ENCODE measurements around the gene NINJ2.

Gene NINJ2

DNA sequence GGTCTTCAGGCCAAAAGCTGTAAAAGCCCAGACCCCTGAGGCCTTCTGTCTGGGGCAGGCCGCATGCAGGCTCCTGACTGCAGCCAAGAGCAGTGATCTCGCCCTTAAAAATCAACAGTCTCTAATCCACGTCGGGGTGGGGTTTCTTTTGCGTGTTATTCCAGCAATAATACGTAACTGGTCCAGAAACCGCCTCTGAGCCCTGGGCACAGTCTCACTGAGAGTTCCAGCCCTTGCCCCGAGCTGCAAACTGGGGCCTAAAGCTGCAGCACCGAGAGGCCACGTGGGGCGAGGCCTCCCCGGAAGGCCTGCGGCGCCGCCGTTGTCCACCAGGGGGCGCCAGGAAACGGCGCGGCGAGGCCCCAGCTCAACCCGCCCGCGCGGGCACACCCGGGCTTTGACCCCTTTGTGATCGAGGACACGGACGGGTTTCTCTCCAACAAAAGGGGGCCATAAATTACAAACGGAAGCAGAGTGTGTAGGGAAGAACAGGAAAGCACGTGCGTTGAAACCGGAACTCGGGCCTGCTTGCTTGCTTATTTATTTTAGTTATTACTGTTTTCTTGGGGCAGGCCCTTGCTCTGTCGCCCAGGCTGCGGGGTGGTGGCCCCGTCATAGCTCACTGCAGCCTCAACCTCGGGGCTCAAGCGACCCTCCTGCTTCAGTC, 87.2 kb downstream of the NINJ2 start:
- POLR2A ChIA-PET, result interaction anchor here (0.7 to 1.6 kb wide), 2 partner anchors 34 to 184 kb away, joined by 3 to 4 read pairs; no protein-coding TSS in a partner anchor
- TF ChIP-seq, protein P1, sequence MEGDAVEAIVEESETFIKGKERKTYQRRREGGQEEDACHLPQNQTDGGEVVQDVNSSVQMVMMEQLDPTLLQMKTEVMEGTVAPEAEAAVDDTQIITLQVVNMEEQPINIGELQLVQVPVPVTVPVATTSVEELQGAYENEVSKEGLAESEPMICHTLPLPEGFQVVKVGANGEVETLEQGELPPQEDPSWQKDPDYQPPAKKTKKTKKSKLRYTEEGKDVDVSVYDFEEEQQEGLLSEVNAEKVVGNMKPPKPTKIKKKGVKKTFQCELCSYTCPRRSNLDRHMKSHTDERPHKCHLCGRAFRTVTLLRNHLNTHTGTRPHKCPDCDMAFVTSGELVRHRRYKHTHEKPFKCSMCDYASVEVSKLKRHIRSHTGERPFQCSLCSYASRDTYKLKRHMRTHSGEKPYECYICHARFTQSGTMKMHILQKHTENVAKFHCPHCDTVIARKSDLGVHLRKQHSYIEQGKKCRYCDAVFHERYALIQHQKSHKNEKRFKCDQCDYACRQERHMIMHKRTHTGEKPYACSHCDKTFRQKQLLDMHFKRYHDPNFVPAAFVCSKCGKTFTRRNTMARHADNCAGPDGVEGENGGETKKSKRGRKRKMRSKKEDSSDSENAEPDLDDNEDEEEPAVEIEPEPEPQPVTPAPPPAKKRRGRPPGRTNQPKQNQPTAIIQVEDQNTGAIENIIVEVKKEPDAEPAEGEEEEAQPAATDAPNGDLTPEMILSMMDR (IDR thresholded peaks at IDR 0.05; ENCODE audit: control extremely low read depth, extremely low read depth, low read depth, missing control alignments), result peak; percentile 96
- CTCF ChIA-PET, result interaction anchor here (0.6 to 4.7 kb wide), 64 partner anchors 8 to 1016 kb away, joined by 3 to 49 read pairs (median 4); partner anchors contain the start of genes RAD52 and WNK1
- DNase-seq (ENCODE audit: extremely low spot score), result peak; percentile 93

DNA sequence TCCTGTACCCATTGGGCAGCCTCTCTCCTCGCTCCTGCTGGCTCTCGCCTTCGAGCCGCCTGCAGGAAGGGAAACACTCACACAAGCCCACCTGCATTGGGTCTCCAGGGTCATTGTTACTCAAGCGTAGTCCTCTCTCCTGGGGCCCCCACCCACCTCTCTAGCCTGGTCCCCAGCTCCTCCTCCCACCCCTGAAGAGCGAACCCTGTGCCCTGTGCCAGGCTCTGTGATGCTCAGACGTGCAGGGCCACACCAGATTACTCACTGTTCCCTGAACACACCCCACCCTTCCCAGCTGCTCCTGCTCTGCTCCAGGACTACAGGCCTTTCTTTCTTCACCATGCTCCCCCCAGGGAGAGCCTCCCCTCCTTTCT, 88.1 kb downstream of the NINJ2 start:
- CTCF ChIA-PET, result interaction anchor here (0.7 to 4.7 kb wide), 37 partner anchors 9 to 1009 kb away, joined by 3 to 49 read pairs (median 5); partner anchors contain the start of genes RAD52 and WNK1
- POLR2A ChIA-PET, result no interaction called here
- no peak for DNase-seq (ENCODE audit: extremely low spot score)
- TF ChIP-seq, protein P1 (IDR thresholded peaks at IDR 0.05; ENCODE audit: control extremely low read depth, extremely low read depth, low read depth, missing control alignments), result no peak

DNA sequence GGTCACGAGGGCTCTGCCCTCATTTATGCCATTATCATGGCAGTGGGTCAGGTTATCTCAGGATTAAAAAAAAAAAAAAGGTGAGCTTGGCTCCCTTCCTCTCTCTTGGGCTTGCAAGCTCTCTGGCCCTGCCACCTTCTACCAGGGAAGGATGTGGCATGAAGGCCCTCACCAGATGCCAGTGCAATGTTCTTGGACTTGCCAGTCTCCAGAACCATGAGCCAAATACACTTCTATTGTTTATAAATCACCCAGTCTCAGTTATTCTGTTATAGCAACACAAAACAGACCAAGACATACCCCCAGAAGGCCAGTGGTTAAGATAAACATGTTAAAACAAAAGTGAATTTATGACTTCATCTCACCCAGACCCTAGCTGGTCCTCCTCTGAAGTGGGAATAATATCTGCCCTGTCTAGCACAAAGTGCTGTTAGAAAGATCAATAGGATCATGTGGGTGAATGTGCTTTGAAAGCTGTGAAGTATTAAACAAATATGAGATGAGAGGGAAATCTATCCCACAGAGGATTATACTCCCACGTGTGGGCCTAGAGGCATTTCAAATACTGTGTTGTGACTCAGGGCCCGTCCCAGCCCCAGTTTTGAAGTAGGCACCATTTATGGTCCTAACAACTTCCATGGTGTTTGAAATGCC, 88.6 kb downstream of the NINJ2 start:
- no peak for DNase-seq (ENCODE audit: extremely low spot score)
- TF ChIP-seq, protein P1 (IDR thresholded peaks at IDR 0.05; ENCODE audit: control extremely low read depth, extremely low read depth, low read depth, missing control alignments), result no peak
- CTCF ChIA-PET, result interaction anchor here (1.0 to 4.7 kb wide), 16 partner anchors 18 to 543 kb away, joined by 3 to 49 read pairs (median 10); partner anchors contain the start of genes RAD52 and WNK1
- POLR2A ChIA-PET, result no interaction called here

DNA sequence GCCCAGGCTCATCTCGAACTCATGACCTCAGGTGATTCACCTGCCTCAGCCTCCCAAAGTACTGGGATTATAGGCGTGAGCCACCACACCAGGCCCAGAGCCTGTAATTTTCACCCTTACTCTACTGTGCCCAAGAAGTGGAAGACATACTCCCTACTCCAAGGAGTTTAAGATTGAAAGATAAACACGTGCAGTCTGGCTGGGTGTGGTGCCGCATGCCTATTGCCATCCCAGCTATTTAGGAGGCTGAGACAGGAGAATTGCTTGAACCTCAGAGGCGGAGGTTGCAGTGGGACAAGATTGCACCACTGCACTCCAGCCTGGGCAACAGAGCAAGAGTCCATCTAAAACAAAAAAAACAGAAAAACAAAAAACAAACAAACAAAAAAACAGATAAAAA, 90.0 kb downstream of the NINJ2 start:
- no peak for DNase-seq (ENCODE audit: extremely low spot score)
- TF ChIP-seq, protein P1 (IDR thresholded peaks at IDR 0.05; ENCODE audit: control extremely low read depth, extremely low read depth, low read depth, missing control alignments), result no peak
- POLR2A ChIA-PET, result interaction anchor here (0.6 kb wide), 1 partner anchor 494 kb away, joined by 7 read pairs; no protein-coding TSS in a partner anchor
- CTCF ChIA-PET, result interaction anchor here (1.1 to 6.3 kb wide), 3 partner anchors 51 to 242 kb away, joined by 4 to 48 read pairs (median 23); partner anchors contain the start of gene WNK1

DNA sequence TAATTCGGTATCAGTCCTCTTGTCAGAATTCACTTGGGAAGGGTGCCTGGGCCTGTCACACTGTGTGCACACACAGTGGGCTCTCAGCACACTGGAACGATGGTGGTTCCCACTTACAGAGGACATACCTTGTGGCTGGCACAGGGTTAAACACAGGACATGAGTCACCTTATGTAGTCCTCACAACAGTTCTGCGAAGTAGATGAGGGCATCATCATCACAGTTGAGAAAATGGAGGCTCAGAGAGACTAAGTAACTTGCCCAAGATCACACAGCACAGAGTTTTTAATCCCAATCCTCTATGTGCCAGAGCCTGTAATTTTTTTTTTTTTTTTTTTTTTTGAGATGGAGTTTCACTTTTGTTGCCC, 90.7 kb downstream of the NINJ2 start:
- CTCF ChIA-PET, result interaction anchor here (1.1 to 6.3 kb wide), 7 partner anchors 52 to 530 kb away, joined by 3 to 48 read pairs (median 4); partner anchors contain the start of gene WNK1
- POLR2A ChIA-PET, result no interaction called here
- no peak for DNase-seq (ENCODE audit: extremely low spot score)
- TF ChIP-seq, protein P1 (IDR thresholded peaks at IDR 0.05; ENCODE audit: control extremely low read depth, extremely low read depth, low read depth, missing control alignments), result no peak

DNA sequence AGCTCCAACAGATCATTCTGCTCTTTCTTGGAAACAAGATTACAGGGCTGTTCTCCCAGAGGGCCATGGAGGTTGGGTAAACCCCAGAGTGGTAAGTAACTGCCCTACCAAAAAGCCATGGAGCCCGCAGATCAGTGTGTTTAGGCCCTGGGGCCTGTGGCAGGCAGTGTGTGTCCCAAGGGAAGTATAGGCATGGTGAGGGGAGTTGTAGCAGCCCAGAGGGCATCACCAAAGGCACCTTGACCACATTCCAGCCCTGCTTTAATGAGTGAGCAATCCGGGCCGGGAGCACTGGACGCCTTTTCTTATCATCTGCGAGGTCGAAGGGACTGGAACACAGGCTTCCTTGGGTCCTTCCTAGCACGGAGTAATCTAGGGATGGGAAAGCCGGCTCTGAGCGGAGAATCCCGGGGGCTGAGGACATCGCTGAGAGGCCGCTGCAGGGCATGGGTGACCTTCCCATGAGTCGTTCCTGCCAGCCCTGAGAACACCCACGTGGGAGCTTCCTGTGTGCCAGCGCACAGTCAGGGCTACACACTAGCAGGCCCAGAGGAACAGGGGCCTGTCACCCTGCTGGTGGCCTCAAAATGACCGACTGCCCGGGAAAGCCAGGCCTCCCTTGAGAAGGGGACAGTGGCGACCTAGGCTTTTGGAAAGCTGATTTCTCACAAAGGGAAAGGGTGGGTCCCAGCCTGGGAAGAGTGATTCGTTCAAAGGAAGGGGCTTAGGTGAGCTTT, 91.3 kb downstream of the NINJ2 start:
- no peak for DNase-seq (ENCODE audit: extremely low spot score)
- TF ChIP-seq, protein P1 (IDR thresholded peaks at IDR 0.05; ENCODE audit: control extremely low read depth, extremely low read depth, low read depth, missing control alignments), result no peak
- CTCF ChIA-PET, result interaction anchor here (1.1 to 6.3 kb wide), 8 partner anchors 52 to 531 kb away, joined by 3 to 48 read pairs (median 4); partner anchors contain the start of gene WNK1
- POLR2A ChIA-PET, result no interaction called here
